Measurements from ENCODE around the gene TYW5. TPM values are rescaled to one million over a fixed set of nuclear protein-coding genes. Genes with fewer than 3 reads are reported as not detected.

The TYW5 gene
- total and polyA plus RNA-seq, 5 donors, result 1.7 to 3.5 (median 3.0) TPM

DNA sequence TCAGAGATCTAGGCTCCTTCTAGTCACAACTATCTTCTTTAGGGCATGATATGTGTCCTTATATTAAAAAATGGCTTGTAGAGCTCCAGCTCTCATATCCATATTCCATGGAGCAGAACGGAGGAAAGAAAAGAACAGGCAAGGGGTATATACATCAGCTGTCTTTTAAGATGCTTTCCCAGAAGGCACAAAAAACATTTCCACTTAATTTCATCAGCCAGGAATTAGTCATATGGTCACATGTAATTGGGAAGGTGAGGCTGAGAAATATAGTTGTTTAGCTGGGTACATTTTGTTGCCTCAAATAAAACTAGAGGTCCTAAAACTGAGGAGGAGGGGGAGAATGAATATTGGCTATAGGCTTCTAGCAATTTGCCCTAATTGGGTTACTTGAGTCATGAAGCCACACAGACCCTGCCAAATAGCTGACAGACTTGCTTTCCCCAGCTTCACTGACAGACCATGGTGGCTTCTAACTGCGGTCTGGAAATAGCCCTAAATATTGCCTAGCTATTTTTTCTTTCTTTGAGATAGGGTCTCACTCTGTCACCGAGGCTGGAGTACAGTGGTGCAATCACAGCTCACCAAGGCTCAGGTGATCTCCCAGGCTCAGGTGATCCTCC lies 20.1 kb upstream of the TYW5 start:
- H3K4me1 ChIP-seq (ENCODE audit: control insufficient read depth, insufficient read depth, low read length), result no peaks in the 10 kb centered on the region

DNA sequence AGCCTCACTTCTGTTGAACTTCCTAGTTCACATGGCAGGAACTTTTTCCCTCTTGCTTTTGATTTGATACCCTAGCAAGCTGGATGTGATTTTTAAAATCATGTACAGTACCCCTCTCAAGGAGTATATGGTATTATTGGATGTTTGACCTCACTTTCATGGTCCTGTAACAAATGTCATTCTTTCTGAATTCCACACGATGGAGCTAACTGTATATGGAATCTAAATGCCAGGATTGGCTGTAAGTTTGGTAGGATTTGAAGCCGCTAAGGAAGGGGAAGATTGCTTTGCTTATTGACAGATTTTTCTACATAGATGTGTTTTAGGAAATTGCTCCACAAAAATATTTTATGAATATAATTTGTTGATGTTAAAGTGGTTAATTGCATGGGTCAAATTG lies 18.4 kb upstream of the TYW5 start:
- no peak overlapping the region for H3K27ac ChIP-seq (ENCODE audit: low read length)
- no peaks in the 10 kb centered on the region for H3K27me3 ChIP-seq (ENCODE audit: control insufficient read depth, insufficient read depth)
- H3K4me1 ChIP-seq (ENCODE audit: control insufficient read depth, insufficient read depth, low read length), result no peaks in the 10 kb centered on the region
- H3K9me3 ChIP-seq (ENCODE audit: control insufficient read depth, low read length), result no peaks in the 10 kb centered on the region
- 16% methylated on average over 2 of the region's 2 CpGs for WGBS
- ATAC-seq (peak; percentile 38 to 61), DNase-seq (no peak)
- no peak overlapping the region for H3K4me3 ChIP-seq (ENCODE audit: low read length)
- intact Hi-C loops (cut with DNase I), result loop anchor here in 1 of 4 donors (10.0 kb wide), 1 partner anchor 731 kb away; no protein-coding TSS in a partner anchor

More for the DNA sequence above, 20.1 kb upstream of the TYW5 start:
- H3K4me3 ChIP-seq (ENCODE audit: low read length), result no peak overlapping the region
- no peaks in the 10 kb centered on the region for H3K27me3 ChIP-seq (ENCODE audit: control insufficient read depth, insufficient read depth)
- no peak overlapping the region for H3K27ac ChIP-seq (ENCODE audit: low read length)
- DNase-seq (no peak), ATAC-seq (no peak)
- WGBS, result 89% methylated on average over 3 of the region's 3 CpGs
- no peaks in the 10 kb centered on the region for H3K9me3 ChIP-seq (ENCODE audit: control insufficient read depth, low read length)
- intact Hi-C loops (cut with DNase I), result loop anchor here in 2 of 4 donors (5.0 to 10.0 kb wide), 3 partner anchors 332 to 729 kb away; partner anchors contain the start of gene SPATS2L (in 1 of the 2)

DNA sequence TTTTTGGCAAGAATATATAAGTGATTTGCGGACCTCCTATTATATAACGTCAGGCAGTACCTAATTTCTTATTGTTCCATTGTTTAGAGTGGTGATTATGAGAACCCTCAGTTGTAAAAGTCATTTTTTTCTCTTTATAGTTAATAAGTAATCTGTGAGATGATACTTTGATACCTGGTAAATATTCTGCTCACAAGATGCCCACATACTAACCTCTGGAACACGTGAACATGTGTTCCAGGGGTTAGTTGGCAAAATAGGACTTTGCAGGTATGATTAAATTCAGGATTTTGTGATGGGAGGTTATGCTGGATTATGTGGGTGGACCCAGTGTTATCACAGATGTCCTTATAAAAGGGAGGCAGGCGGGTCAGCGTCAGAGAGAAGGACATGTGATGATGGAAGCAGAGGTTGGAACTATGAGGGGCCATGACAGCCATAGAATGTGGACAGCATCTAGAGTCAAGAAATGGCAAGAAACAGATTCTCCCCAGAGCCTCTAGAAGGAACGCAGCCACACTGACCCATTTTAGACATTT lies 16.9 kb upstream of the TYW5 start:
- no peak overlapping the region for H3K27ac ChIP-seq (ENCODE audit: low read length)
- intact Hi-C loops (cut with DNase I), result loop anchor here in 1 of 4 donors (10.0 kb wide), 1 partner anchor 733 kb away; no protein-coding TSS in a partner anchor
- 84% methylated on average over 6 of the region's 6 CpGs for WGBS
- no peaks in the 10 kb centered on the region for H3K27me3 ChIP-seq (ENCODE audit: control insufficient read depth, insufficient read depth)
- ATAC-seq (no peak), DNase-seq (no peak)
- no peaks in the 10 kb centered on the region for H3K9me3 ChIP-seq (ENCODE audit: control insufficient read depth, low read length)
- no peaks in the 10 kb centered on the region for H3K4me1 ChIP-seq (ENCODE audit: control insufficient read depth, insufficient read depth, low read length)
- H3K4me3 ChIP-seq (ENCODE audit: low read length), result no peak overlapping the region

DNA sequence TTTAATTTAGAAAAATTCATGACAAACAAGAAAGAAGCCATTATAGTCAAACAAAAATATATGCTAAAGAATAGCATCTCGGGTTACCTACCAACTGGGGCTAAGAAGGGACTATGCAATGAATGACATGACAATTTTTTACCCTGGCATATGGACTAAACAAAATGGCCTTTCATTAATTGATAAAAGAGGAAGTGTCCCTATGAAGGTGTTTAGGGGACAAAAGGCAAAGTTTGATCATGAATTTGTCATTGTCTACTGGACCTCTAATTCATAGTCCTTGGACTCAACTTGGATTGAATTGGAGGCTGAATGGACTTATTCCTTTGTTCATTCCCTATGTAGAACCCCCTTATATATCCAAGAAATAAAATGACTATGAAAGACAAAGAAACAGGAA lies 12.8 kb upstream of the TYW5 start:
- Histone ChIP-seq H3K4me1 (ENCODE audit: control insufficient read depth, insufficient read depth, low read length) (no peaks in the 10 kb centered on the region), H3K27ac (ENCODE audit: low read length) (no peak overlapping the region), H3K27me3 (ENCODE audit: control insufficient read depth, insufficient read depth) (no peaks in the 10 kb centered on the region), H3K9me3 (ENCODE audit: control insufficient read depth, low read length) (no peaks in the 10 kb centered on the region), H3K4me3 (ENCODE audit: low read length) (no peak overlapping the region)
- DNase-seq (no peak), ATAC-seq (no peak)
- WGBS, result 95% methylated on average over 1 of the region's 1 CpG
- intact Hi-C loops (cut with DNase I), result no loop called here

DNA sequence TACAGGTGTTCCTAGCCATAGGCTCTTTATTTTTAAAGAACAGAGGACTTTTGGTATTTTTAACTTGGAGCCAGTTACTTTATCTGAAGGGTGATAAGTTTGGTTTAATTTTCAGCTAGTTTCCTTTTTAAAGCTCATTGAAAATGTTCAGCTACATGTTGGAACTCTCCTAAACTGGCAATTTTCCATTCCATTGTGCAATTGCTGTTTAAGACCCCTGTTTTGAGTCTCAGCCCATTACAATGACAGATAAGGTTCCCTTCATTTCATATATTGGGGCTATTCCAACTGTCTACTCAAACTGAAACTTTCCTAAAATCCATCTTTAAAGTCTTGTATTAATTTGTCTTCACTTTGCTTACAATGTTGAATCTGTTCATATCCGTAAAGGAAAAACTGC lies 11.7 kb upstream of the TYW5 start:
- ATAC-seq, result no peak
- intact Hi-C loops (cut with DNase I), result no loop called here
- no peaks in the 10 kb centered on the region for H3K9me3 ChIP-seq (ENCODE audit: control insufficient read depth, low read length)
- no peak overlapping the region for H3K27ac ChIP-seq (ENCODE audit: low read length)
- 76% methylated on average over 1 of the region's 1 CpG for WGBS
- H3K4me3 ChIP-seq (ENCODE audit: low read length), result no peak overlapping the region
- H3K4me1 ChIP-seq (ENCODE audit: control insufficient read depth, insufficient read depth, low read length), result no peaks in the 10 kb centered on the region
- DNase-seq, result no peak
- H3K27me3 ChIP-seq (ENCODE audit: control insufficient read depth, insufficient read depth), result no peaks in the 10 kb centered on the region

DNA sequence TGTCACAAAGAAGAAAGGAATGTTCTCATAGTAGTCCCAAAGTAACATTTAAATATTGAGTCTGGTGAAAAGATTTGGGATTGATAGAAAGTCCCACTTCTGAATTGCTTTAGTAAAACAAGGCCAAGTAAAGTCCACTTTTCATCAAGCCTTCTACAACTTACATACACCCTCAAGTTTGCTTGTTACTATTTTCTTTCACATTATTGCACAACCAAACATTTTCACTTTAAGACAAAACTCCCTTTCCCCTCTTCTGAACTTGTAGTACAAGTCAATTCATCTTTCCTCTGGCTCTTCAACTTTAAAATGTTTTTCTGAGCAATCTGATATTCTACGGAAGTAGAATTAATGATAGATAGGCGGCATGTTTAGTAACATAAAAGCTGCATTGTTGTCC lies 11.1 kb upstream of the TYW5 start:
- Histone ChIP-seq H3K9me3 (ENCODE audit: control insufficient read depth, low read length) (no peaks in the 10 kb centered on the region), H3K4me1 (ENCODE audit: control insufficient read depth, insufficient read depth, low read length) (no peaks in the 10 kb centered on the region), H3K27ac (ENCODE audit: low read length) (no peak overlapping the region), H3K4me3 (ENCODE audit: low read length) (no peak overlapping the region), H3K27me3 (ENCODE audit: control insufficient read depth, insufficient read depth) (no peaks in the 10 kb centered on the region)
- intact Hi-C loops (cut with DNase I), result no loop called here
- DNase-seq, result no peak
- 55% methylated on average over 2 of the region's 2 CpGs for WGBS
- no peak for ATAC-seq

DNA sequence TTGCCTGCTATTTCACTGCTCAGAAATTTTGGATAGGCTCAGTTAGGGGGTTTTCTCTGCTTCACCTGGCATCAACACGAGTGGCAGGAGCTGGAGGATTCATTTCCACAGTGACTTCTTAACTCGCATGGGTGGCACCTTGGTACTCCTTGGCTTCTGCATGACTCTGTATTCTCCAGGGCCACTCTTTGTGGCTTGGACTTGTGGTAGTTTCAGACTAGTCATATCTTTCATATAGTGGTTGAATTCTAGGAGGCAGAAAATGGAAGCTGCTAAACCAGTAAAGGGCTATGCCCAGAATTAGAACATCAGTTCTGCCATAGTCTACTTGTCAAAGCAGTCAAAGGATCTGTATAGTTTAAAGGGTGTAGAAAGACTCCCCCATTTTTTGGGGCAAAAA lies 6.9 kb upstream of the TYW5 start:
- no peak for ATAC-seq
- H3K9me3 ChIP-seq (ENCODE audit: control insufficient read depth, low read length), result no peaks in the 10 kb centered on the region

DNA sequence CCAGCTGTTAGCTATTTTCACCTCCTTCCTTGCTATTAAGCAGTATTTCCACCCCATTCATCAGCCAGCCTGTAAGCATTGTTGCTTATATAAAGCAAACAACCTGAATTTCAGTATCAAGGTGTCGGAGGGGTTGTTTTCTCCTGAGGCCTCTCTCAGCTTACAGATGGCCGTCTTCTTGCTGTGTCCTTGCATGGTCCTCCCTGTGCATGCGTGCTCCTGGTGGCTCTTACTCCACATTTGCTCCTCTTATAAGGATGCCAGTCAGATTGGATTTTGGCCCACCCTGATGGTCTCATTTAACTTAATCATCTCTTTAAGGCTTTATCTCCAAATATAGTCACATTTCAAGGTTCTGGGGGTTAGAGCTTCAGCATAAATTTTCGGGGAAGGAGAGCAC lies 2.7 kb upstream of the TYW5 start:
- 84% methylated on average over 4 of the region's 4 CpGs for whole genome bisulfite sequencing
- H3K9me3 ChIP-seq (ENCODE audit: control insufficient read depth, low read length), result no peaks in the 10 kb centered on the region
- intact Hi-C loops (cut with DNase I), result no loop called here

More for the DNA sequence above, 6.9 kb upstream of the TYW5 start:
- Histone ChIP-seq H3K27ac (ENCODE audit: low read length) (no peak overlapping the region), H3K4me3 (ENCODE audit: low read length) (no peak overlapping the region), H3K4me1 (ENCODE audit: control insufficient read depth, insufficient read depth, low read length) (no peaks in the 10 kb centered on the region), H3K27me3 (ENCODE audit: control insufficient read depth, insufficient read depth) (no peaks in the 10 kb centered on the region)
- WGBS, result 90% methylated on average over 2 of the region's 2 CpGs
- intact Hi-C loops (cut with DNase I), result no loop called here
- no peak for DNase-seq

DNA sequence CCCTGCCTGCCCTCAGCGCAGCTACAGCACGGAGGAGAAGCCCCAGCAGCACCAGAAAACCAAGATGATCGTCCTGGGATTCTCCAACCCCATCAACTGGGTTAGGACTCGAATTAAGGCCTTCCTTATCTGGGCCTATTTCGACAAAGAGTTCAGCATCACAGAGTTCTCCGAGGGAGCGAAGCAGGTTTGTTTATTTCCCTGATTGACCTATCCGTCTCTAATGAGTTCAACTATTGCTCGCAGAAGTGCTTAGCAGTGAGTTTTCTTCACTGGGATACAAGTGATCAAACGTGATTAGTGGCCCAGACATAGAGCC lies 730 bp upstream of the TYW5 start:
- H3K4me1 ChIP-seq (ENCODE audit: control insufficient read depth, insufficient read depth, low read length), result peaks cover 3% of the 10 kb centered on the region
- no peaks in the 10 kb centered on the region for H3K9me3 ChIP-seq (ENCODE audit: control insufficient read depth, low read length)
- H3K27me3 ChIP-seq (ENCODE audit: control insufficient read depth, insufficient read depth), result no peaks in the 10 kb centered on the region
- under 1% methylated on average over 10 of the region's 10 CpGs for WGBS
- DNase-seq (no peak), ATAC-seq (no peak)
- intact Hi-C loops (cut with DNase I), result no loop called here
- H3K4me3 ChIP-seq (ENCODE audit: low read length), result peak overlapping the region; percentile 81
- peak overlapping the region; percentile 93 for H3K27ac ChIP-seq (ENCODE audit: low read length)

More for the DNA sequence above, 2.7 kb upstream of the TYW5 start:
- Histone ChIP-seq H3K27ac (ENCODE audit: low read length) (no peak overlapping the region), H3K4me1 (ENCODE audit: control insufficient read depth, insufficient read depth, low read length) (peaks cover 3% of the 10 kb centered on the region), H3K27me3 (ENCODE audit: control insufficient read depth, insufficient read depth) (no peaks in the 10 kb centered on the region), H3K4me3 (ENCODE audit: low read length) (no peak overlapping the region)
- ATAC-seq, result no peak
- no peak for DNase-seq

DNA sequence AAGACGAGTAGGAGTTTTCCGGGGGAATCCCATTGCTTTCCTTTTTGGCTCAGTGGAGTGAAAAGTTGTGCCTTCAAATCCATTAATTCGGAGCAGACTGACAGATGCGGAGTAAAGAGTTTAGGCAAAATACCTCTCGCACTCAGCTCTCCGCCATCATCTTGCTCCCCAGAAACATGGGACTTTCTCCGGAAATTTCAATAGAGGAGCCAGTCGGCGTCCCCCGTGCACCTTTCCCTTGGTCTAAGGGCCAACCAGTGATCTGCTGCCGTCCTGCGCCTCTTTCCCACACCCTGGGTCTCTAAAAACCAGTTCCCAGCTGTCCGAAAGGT lies 318 bp downstream of the TYW5 start:
- no peak for DNase-seq
- WGBS, result 0% methylated on average over 13 of the region's 13 CpGs

DNA sequence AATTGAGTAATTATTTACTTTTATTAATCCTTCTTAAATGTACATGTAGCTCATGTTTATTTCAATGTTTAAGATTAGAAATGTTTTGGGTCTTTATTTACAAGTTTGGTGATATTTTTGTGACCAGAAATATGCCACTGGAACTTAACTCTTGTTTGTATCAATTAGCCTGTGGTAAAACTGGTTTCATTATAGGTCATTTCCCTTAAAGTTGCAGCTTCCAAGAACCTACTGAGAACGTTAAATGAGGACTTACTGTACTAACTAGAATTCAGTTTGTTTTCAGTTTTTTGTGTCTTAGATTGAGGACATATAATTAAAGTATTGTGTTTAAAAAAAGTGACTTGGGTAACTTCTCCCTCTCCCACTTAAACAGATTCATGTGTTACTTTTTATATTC lies 4.3 kb downstream of the TYW5 start:
- Histone ChIP-seq H3K4me1 (ENCODE audit: control insufficient read depth, insufficient read depth, low read length) (peaks cover 3% of the 10 kb centered on the region), H3K27me3 (ENCODE audit: control insufficient read depth, insufficient read depth) (no peaks in the 10 kb centered on the region), H3K9me3 (ENCODE audit: control insufficient read depth, low read length) (no peaks in the 10 kb centered on the region), H3K27ac (ENCODE audit: low read length) (no peak overlapping the region), H3K4me3 (ENCODE audit: low read length) (no peak overlapping the region)
- DNase-seq (no peak), ATAC-seq (no peak)
- 74% methylated on average over 1 of the region's 1 CpG for WGBS
- intact Hi-C loops (cut with DNase I), result no loop called here

More for the DNA sequence above, 318 bp downstream of the TYW5 start:
- peaks cover 3% of the 10 kb centered on the region for H3K4me1 ChIP-seq (ENCODE audit: control insufficient read depth, insufficient read depth, low read length)
- ATAC-seq, result peak; percentile 49 to 52
- no peaks in the 10 kb centered on the region for H3K9me3 ChIP-seq (ENCODE audit: control insufficient read depth, low read length)
- peak overlapping the region; percentile 81 for H3K4me3 ChIP-seq (ENCODE audit: low read length)
- intact Hi-C loops (cut with DNase I), result no loop called here
- H3K27me3 ChIP-seq (ENCODE audit: control insufficient read depth, insufficient read depth), result no peaks in the 10 kb centered on the region
- H3K27ac ChIP-seq (ENCODE audit: low read length), result peak overlapping the region; percentile 93

DNA sequence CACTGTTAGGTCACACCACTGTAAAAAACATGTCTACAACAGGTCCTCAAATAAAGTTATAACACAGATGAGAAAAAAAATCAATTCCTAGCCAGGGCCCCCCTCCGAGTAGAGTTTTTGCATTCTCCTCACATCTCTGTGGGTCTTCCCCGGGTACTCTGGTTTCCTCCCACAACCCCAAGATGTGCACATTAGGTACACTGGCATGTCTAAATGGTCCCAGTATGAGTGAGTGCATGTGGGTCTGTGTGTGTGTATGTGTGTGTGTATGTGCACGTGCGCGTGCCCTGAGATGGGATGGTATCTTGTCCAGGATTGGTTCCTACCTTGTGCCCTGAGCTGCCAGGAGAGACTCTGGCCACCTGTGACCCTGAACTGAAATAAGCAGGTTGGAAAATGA lies 4.9 kb downstream of the TYW5 start:
- peaks cover 3% of the 10 kb centered on the region for H3K4me1 ChIP-seq (ENCODE audit: control insufficient read depth, insufficient read depth, low read length)
- no peak for DNase-seq
- 91% methylated on average over 5 of the region's 5 CpGs for WGBS
- H3K27ac ChIP-seq (ENCODE audit: low read length), result no peak overlapping the region
- no peak for ATAC-seq
- H3K9me3 ChIP-seq (ENCODE audit: control insufficient read depth, low read length), result no peaks in the 10 kb centered on the region
- intact Hi-C loops (cut with DNase I), result no loop called here
- H3K4me3 ChIP-seq (ENCODE audit: low read length), result no peak overlapping the region
- H3K27me3 ChIP-seq (ENCODE audit: control insufficient read depth, insufficient read depth), result no peaks in the 10 kb centered on the region

Measured in right cardiac atrium (tissue), 5 donors.